Measurements from ENCODE around the gene ZFP30.

- no peak for TF ChIP-seq CTCF (IDR thresholded peaks at IDR 0.05)
- TF ChIP-seq POLR2A (IDR thresholded peaks at IDR 0.05): no peak
Observed at GRCh38 chr19:37565370-37565669, 89.9 kb downstream of the ZFP30 start.

All from breast epithelium (tissue), 3 donors.